HG02571 (cell line): ENCODE measurements around the gene RNU1-3.
"Not testable (repeated sequence)": the region's sequence is repeated elsewhere in the genome, so short reads cannot be mapped to it uniquely, and the experiment has no call there.

Source experiments
- ATAC-seq: cut with Tn5 transposase; IDR thresholded peaks from one replicate; pipeline ENCODE4 v1.9.1; 2021; ENCODE audit warnings: mild to moderate bottlenecking, moderate library complexity; ENCODE audit not compliant: unreplicated experiment

The RNU1-3 gene

DNA sequence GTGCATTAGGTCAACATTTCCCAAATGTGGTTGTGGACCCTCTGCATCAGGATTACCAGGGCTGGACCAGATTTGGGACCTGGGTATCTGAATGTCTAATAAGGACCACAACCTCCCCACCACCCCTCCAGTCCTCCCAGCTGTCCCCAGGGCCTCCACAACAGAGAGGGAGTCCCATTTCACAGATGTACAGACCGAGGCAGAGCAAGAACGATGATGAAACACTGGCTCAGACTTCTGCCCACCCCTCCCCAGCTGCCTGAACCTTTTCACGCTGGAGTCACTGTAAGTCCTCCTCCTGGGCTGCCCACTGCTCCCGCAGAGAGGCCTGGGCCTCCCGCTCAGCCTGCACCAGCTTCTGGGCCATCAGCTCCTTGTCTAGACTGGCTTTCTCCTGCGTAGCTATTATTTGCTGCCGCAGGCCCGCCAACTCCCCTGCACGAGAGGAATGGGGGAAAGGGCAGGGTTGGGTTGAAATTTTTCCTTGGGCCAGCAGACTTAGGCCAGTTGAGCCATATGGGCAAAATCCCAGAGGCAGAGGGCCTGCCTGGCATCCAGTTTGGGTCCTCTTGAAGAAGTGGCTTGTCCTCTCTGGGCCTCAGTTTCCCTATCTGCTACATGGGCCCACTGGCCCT lies 45.0 kb downstream of the RNU1-3 start:
- ATAC-seq, result not testable (repeated sequence)

DNA sequence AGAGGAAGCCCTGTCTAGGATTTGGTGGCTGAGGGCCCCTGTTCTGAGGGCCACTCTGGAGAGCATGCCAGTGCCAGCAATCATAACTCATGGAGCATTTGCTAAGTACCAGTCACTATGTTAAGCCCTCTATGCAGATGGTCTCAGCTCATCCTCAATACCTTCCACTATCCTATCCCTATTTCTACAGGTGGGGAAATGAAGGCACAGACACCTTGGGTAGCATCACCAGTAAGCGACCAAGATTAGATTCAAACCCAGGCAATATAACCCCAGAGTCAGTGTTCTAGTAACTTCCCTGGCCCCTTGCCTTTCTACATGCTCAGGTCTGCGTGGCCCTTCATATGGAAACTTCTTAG lies 45.5 kb downstream of the RNU1-3 start:
- no peak for ATAC-seq

DNA sequence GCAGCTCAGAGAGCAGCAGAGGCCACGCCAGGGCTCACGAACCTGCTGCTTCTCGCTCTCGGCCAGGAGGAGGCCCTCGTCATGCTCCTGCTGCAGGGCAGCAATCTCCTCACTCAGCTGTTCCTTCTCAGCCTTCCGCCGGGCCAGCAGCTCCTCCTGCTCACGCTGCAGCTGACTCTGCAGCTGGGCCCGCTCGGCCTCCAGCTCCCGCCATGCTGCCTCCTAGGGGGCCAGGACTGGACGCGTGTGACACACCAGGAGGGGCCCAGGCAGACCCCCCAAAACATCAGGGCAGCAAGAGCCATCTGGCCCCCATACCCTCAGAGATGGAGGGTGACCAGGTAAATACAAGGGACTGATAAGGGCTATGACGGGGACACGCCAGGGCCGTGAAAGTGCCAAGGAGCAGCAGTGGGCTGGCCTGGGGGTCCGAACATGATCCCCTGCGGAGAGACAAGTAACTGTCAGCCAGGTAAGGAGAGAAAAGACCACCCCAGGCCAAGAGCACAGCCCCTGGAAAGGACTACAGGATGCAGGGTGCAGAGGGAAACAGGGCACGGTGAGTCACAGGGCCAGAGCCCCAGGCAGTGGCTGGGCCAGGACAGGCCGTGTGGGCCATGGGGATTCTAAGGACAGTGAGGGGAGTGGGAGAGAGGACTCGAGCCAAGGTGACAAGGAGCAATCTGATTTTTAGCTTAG lies 46.8 kb downstream of the RNU1-3 start:
- not testable (repeated sequence) for ATAC-seq

DNA sequence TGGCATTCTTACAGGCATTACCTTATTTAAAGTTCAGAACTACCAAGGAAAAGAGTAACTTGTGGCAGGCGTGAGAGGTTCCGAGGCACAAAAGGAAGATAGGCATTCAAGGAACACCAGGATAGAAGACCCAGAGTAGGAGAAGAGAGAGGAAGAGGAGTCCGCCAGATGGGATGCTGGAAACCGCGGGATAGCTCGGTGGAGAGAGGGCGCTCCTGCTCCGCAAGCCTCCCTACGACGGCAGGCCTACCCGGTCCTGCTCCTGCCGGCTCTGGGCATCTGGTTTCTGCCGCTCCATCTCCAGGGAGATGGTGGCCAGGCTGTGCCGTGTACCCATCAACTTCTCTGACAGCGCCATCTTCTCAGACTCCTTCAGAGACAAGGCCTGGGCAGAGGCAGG lies 48.0 kb downstream of the RNU1-3 start:
- no peak for ATAC-seq

DNA sequence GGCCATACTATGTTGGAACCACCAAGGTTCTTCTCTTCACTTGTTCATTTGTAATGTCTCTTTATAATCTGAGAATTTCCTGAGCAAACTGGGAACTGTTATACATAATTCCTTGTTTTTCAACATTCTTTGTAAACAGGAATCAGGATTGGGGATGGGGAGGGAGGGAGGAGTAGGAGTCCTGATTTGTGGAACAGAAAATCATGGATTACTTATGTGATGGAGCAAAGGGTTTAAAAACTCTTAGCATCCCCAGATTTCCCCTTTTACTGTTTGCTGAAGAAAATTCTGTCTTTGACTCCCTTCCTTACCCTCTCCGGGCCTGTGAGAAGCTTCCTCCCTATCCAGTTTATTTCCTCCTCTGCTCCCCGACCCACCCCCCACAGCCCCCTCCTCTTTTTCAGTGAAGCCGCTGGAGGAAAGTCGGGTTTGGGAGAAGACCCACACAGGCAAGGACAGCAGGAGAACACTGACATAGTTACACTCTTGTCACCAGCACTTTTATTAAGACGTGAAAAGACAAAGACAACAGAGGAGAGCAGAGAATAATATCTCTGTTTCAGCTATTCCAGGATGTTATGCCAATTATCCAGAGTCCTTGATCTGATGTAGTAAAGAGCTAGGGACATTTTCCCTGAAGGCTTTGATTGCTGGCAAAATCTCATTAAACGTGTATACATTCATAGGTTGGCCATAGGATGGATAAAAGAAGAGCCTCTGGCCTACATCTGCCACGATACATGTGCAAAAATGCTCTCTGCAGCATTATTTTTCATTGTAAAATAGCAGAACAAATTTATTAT lies 48.8 kb downstream of the RNU1-3 start:
- no peak for ATAC-seq

DNA sequence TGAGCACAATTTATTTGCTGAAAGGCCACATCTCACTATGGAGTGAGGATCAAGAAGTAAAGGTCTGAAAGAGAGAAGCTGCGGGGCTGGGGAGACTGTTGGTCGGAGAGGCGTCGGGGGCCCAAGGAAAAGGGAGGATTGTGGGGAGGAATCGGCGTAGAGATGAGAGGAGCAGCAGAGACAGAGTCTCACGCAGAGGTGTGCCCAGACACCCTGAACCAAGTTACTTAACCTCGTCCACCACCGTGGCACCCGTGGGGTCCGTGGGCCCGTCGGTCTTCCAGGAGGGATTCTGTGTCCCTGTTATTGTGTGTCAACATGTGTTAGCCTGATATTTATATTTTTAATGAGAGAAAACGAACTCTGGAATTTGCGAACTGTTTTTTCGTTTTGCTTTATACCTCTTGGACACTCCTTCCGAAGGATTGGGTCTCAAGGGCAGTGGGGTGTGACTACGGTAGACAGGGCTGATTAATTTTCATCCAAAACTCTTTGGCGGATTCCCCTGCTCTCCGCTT lies 49.6 kb downstream of the RNU1-3 start:
- no peak for ATAC-seq
